Measurements from ENCODE around the gene TAF11L12.

DNA sequence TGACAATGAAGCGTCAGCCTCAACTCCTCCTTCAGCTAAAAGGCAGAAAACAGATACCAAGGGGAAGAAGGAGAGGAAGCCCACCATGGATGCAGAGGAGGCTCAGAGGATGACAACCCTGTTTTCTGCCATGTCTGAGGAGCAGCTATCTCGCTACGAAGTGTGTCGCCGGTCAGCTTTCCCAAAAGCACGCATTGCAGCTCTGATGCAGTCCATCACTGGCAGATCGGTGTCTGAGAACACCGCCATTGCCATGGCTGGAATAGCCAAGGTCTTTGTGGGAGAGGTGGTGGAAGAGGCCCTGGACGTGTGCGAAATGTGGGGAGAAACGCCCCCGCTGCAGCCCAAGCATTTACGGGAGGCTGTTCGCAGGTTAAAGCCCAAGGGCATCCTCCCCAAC lies 5.2 kb upstream of the TAF11L12 start:
- TF ChIP-seq CTCF (conservative IDR thresholded peaks at IDR 0.05; ENCODE audit: low read length): no peak
- no peak for TF ChIP-seq EZH2phosphoT487 (IDR thresholded peaks at IDR 0.05; ENCODE audit: borderline replicate concordance)
